Iris pigment epithelial cell (primary cell): ENCODE data around the gene RPA4.
A peak's percentile ranks its signal among the peaks of the same experiment; 100 is the strongest.
"Not testable (repeated sequence)": the region's sequence is repeated elsewhere in the genome, so short reads cannot be mapped to it uniquely, and the experiment has no call there.

ENCODE experiments used
- DNase-seq: peaks from one replicate; pipeline ENCODE4 v3.0.0-alpha.2; 2011; ENCODE audit warnings: low read depth

Gene RPA4

GRCh38 chrX:96883608-96884007 lies at the start of gene RPA4:
Gene RPA4, plus strand, starts transcription at chrX:96883908. Its CDS starts 403 bp downstream, at chrX:96884311.
- DNase-seq: no peak

- DNase-seq: no peak
Observed at GRCh38 chrX:96834137-96834536, 49.6 kb upstream of the RPA4 start.

- no peak for DNase-seq
Observed at GRCh38 chrX:96835660-96836289, 47.9 kb upstream of the RPA4 start.

GRCh38 chrX:96837808-96838207 lies 45.9 kb upstream of the RPA4 start:
- peak; percentile 38 for DNase-seq

- no peak for DNase-seq
Observed at GRCh38 chrX:96838537-96838936, 45.2 kb upstream of the RPA4 start.

- DNase-seq: no peak
Observed at GRCh38 chrX:96841325-96841724, 42.4 kb upstream of the RPA4 start.

GRCh38 chrX:96841866-96842265 lies 41.8 kb upstream of the RPA4 start:
- DNase-seq: not testable (repeated sequence)

- peak; percentile 34 for DNase-seq
Observed at GRCh38 chrX:96843566-96843965, 40.1 kb upstream of the RPA4 start.

- DNase-seq: no peak
Observed at GRCh38 chrX:96846841-96847240, 36.9 kb upstream of the RPA4 start.

GRCh38 chrX:96859422-96859821 lies 24.3 kb upstream of the RPA4 start:
- DNase-seq: not testable (repeated sequence)

- DNase-seq: no peak
Observed at GRCh38 chrX:96861218-96861617, 22.5 kb upstream of the RPA4 start.

- DNase-seq: peak; percentile 2
Observed at GRCh38 chrX:96861661-96862060, 22.0 kb upstream of the RPA4 start.

GRCh38 chrX:96884027-96884426 lies 319 bp downstream of the RPA4 start:
- DNase-seq: no peak

GRCh38 chrX:96889726-96890125 lies 6.0 kb downstream of the RPA4 start:
- peak; percentile 1 for DNase-seq

- peak; percentile 24 for DNase-seq
Observed at GRCh38 chrX:96906741-96907140, 23.0 kb downstream of the RPA4 start.

- no peak for DNase-seq
Observed at GRCh38 chrX:96907516-96908272, 24.0 kb downstream of the RPA4 start.

- DNase-seq: peak; percentile 3
Observed at GRCh38 chrX:96909291-96909690, 25.6 kb downstream of the RPA4 start.

- no peak for DNase-seq
Observed at GRCh38 chrX:96918864-96919263, 35.2 kb downstream of the RPA4 start.

GRCh38 chrX:96919672-96920071 lies 36.0 kb downstream of the RPA4 start:
- DNase-seq: no peak

GRCh38 chrX:96924581-96924980 lies 40.9 kb downstream of the RPA4 start:
- no peak for DNase-seq

- peak; percentile 5 for DNase-seq
Observed at GRCh38 chrX:96929036-96929435, 45.3 kb downstream of the RPA4 start.
